Mucosa of descending colon (tissue), 3 donors: Measurements from ENCODE around the gene TRIM34. TPM values are rescaled to one million over a fixed set of nuclear protein-coding genes. Genes with fewer than 3 reads are reported as not detected.

Experiments
- total RNA-seq, 3 donors: library from RNA; stranded (reverse); fragmentation: NEBNext Ultra II Directional in 2 of 3; extraction: Animal tissue kit (Norgen Biotek cat#: 25700) in 2 of 3; gene quantifications; one replicate each; pipeline versions ENCODE4 v1.2.1 to v1.2.4, GENCODE V29; 2021 to 2023
- donor health status: DM: no; HTN: no; CAD: no; lungs with moderate emphysema.
- donor health status: DM: no; HTN: no; CAD: no.
- donor health status: DM: no; HTN: yes; CAD: no.

TRIM34 gene
- total RNA-seq, 3 donors from 2014 or later = 7.3 to 11.9 (median 8.5) TPM

Other genes starting within 250 kb of the TRIM34 start
- gene OR51M1, start 241.2 kb upstream of the TRIM34 start, total RNA-seq = not detected
- gene OR51Q1, start 202.9 kb upstream of the TRIM34 start, total RNA-seq = not detected
- gene OR51I1, start 183.5 kb upstream of the TRIM34 start, total RNA-seq = not detected
- not detected for gene OR51I2, start 175.7 kb upstream of the TRIM34 start, total RNA-seq
- not detected for gene OR52D1, start 136.3 kb upstream of the TRIM34 start, total RNA-seq
- under 1 TPM in 2 of 3 donors, not detected in 1; 0.22 to 0.23 TPM for gene UBQLN3, start 115.0 kb upstream of the TRIM34 start, total RNA-seq
- gene UBQLNL, start 108.3 kb upstream of the TRIM34 start, total RNA-seq = under 1 TPM; 0.32 to 0.49 (median 0.34) TPM
- gene OR52H1, start 76.5 kb upstream of the TRIM34 start, total RNA-seq = under 1 TPM; 0.28 to 0.46 (median 0.39) TPM
- not detected for gene OR52B6, start 44.1 kb upstream of the TRIM34 start, total RNA-seq
- 1 to 10 TPM in 1 of 3 donors, under 1 TPM in 2; 0.43 to 4.6 (median 0.92) TPM for gene TRIM6, start 28.4 kb upstream of the TRIM34 start, total RNA-seq
- gene TRIM5, start 60.1 kb downstream of the TRIM34 start, total RNA-seq = 10 to 100 TPM; 19.6 to 24.6 (median 21.5) TPM
- gene TRIM22, start 64.8 kb downstream of the TRIM34 start, total RNA-seq = 10 to 100 TPM in 2 of 3 donors, 1 to 10 TPM in 1; 9.7 to 47.1 (median 31.5) TPM
- not detected for gene OR56B1, start 111.4 kb downstream of the TRIM34 start, total RNA-seq
- gene OR52N4, start 129.2 kb downstream of the TRIM34 start, total RNA-seq = not detected
- not detected for gene OR52N5, start 158.4 kb downstream of the TRIM34 start, total RNA-seq
- not detected for gene OR52N1, start 166.3 kb downstream of the TRIM34 start, total RNA-seq
- gene OR52N2, start 183.9 kb downstream of the TRIM34 start, total RNA-seq = not detected
- gene OR52E6, start 216.9 kb downstream of the TRIM34 start, total RNA-seq = not detected
- gene OR52E8, start 232.7 kb downstream of the TRIM34 start, total RNA-seq = not detected